ENCODE results near the gene IL12RB1.
A peak's percentile ranks its signal among the peaks of the same experiment; 100 is the strongest.

The IL12RB1 gene

GRCh38 chr19:18086590-18087138 is at the start of gene IL12RB1:
IL12RB1 (minus strand) TSS chr19:18086934; CDS start chr19:18086823, 111 bp downstream.
- peak; percentile 74 for DNase-seq (ENCODE audit: low spot score)

DNA sequence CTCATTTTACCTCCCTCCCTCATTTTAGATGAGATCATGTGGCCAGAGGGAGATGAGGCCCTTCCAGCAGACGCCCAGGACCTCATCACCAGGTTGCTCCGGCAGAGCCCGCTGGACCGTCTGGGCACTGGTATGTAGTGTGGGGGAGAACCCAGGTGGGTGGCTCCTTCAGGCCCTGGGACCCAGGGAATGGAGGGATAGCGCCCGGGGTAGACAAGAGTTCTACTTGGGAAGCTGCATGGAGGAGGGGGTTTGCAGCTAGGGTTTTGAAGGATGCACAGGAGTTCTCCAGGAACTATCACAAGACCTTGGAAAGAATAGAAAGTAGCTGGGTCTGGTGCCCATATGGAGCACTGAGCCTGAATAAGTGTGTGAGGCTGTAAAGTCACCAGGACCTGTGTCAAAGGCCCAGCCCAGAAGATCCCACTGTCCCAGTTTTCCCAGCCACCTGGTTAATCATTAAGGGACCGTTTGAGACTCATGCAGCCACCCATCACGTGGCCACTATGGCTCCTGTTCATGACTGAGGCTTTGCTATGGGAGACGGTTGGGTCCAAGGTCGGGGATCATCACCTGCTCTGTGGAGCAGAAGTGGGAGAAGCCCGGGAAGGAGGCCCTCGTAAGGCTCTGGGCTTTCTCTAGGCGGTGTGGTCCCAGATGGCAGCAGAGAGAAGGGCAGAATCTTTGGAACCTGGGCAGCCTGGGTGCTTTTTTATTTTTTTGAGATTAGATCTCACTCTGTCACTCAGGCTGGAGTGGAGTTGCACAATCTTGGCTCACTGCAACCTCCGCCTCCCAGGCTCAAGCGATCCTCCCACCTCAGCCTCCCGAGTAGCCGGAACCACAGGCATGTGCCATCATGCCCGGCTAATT is 49.2 kb upstream of the IL12RB1 start:
- DNase-seq (ENCODE audit: low spot score): no peak

DNA sequence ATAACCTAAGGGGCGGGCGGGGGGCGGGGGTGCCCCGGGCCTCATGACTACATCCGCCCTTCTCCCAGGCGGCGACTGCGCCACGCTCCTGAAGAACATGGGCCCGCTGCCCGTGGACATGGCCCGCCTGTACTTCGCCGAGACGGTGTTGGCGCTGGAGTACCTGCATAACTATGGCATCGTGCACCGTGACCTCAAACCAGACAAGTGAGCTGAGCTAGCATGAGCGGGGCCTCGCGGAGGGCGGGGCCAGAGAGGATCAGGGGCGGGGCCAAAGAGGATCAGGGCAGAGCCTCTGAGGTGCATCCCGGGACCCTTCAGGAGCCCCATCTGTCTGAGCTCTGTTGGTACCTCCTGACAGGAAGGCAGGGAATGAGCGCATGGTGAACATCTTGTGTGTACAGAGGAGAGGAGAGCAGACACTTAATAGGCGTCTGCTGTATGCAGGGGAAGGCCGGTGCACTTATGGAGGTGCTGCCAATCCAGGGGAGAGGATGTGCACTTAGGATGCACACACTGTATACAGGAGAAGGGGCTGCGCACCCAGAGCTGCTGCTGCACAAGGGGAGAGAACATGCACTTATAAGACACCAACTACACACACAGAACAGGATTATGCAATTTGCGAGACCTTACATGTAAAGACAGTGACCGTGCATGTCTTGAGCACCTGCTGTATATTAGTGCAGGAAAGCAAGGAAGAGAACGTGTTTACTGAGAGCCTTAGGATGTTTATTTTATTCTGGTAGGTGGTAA is 45.3 kb upstream of the IL12RB1 start:
- DNase-seq (ENCODE audit: low spot score): no peak

GRCh38 chr19:18130523-18131242 is 43.9 kb upstream of the IL12RB1 start:
- DNase-seq (ENCODE audit: low spot score): no peak

- no peak for DNase-seq (ENCODE audit: low spot score)
Observed at GRCh38 chr19:18128805-18129204, 42.1 kb upstream of the IL12RB1 start.

DNA sequence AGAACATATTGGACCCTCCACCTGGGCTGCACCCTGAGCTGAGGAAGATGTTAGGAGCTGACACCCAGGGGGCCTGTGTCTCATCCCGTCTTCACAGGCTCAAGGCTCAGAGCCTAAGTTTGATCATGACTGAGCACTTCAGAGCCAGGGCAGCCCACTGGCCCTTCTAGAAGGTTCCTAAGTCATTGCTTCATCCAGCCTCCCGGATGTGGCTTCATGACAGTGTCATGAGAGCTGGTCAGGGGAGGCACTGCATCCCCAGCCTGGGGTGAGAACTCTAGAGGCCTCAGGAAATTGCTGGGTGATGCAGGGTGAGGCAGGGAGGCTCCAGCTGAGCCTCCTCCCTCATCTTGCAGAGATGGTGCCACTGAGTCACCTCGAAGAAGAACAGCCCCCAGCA is 41.3 kb upstream of the IL12RB1 start:
- DNase-seq (ENCODE audit: low spot score): no peak

DNA sequence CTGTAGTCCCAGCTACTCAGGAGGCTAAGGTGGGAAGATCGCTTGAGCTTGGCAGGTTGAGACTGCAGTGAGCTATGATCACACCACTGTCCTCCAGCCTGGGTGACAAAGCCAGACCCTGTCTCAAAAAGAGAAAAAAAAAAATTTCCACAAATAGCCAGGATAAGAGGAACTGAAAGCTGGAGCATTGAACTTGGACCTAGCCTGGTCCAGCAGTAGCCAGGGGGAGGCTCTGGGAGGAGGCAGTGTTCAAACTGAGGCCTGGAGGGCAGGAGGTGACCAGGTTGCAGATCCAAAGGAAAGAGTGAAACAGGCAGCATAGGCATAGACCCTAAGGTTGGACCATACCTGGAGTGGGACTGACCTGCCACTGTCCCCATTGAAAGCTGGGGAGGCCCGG is 39.4 kb upstream of the IL12RB1 start:
- no peak for DNase-seq (ENCODE audit: low spot score)

- DNase-seq (ENCODE audit: low spot score): no peak
Observed at GRCh38 chr19:18123819-18124218, 37.1 kb upstream of the IL12RB1 start.

DNA sequence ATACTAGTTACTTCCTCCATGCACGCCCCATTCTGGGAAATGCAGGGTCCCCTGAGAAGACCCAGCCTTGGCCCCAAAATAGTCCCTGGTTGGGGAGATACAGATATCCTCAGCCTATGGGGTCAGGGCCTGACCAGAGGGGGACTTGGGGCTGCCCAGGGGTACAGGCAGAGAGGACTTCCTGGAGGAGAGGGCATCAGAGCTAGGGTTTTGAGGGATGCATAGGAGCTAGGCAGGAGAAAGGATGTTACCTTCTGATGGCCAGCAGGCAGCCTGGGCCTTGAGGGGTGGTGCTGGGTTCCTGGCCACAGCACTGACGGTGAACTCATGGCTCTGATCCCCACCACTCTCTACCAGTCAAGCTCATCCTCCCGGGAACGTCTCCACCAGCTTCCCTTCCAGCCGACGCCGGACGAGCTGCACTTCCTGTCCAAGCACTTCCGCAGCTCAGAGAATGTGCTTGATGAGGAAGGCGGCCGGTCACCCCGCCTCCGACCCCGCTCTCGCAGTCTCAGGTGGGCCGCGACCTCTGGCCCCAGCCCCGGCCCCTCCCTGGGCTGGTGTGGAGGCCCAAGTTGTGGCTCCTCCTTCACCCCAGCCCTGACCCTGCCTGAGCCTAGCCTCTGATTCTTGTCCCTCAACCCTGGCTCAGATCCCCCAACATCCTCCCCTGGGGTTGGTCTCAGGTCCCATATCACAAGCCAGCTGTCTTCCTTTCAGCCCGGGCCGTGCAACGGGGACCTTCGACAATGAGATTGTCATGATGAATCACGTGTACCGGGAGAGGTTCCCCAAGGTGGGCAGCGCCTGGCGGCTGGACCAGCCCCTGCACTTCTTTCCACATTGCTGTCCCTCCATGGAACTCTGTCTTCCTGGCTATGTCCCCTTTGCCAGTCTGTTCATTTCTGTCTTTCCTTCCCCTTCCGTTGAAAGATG is 36.4 kb upstream of the IL12RB1 start:
- no peak for DNase-seq (ENCODE audit: low spot score)

DNA sequence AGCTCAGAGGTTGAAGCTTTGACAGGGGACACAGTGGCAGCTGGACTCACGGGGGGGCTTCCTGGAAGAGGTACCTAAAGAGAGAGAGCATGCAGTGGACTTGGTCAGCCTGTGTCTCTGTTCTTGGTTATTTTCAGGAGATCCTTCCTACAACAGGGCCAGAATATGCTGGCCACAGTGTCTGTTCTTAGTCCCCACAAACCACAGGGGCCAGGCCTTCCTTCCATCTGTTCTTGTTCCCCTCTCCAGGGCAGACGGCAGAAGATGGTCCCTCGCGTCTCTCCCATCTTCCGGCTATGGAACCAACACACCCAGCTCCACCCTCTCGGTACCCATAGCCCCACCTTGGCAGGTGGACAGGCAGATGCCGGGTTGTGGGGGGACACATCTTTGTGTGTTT is 35.7 kb upstream of the IL12RB1 start:
- no peak for DNase-seq (ENCODE audit: low spot score)

DNA sequence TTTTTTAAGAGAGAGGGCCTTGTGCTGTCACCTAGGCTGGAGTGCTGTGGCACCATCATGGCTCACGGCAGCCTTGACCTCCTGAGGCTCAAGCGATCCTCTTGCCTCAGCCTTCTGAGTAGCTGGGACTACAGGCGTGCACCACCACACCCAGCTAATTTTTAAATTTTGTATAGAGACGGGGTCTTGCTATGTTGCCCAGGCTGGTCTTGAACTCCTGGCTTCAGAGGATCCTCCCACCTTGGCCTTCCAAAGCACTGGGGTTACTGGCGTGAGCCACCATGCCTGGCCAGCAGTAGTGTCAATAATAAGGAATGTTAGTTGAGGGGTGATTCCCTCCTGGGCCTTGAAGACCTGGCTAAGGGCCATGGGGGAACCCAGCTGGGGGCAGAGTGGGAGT is 34.4 kb upstream of the IL12RB1 start:
- DNase-seq (ENCODE audit: low spot score): no peak

DNA sequence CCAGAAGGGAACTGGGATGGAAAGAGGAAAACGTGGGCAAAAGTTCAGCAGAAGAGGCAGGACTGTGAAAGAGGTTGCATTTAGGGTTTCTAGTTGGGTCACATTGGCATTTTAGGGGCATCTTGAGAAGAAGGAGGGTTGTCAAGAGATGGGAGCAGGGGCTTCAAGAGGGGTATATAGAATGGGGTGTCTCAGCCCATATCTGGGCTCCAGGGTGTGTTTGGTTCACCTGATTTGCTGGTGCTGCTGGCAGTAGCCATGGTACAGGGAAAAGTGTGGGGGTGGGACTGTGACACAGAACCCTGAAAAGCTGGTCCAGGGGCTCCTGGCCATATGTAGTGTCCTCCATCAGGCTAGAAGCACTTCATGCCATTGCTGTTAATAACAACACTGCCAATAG is 33.4 kb upstream of the IL12RB1 start:
- no peak for DNase-seq (ENCODE audit: low spot score)

- no peak for DNase-seq (ENCODE audit: low spot score)
Observed at GRCh38 chr19:18119717-18120105, 33.0 kb upstream of the IL12RB1 start.

GRCh38 chr19:18119013-18119716 is 32.4 kb upstream of the IL12RB1 start:
- DNase-seq (ENCODE audit: low spot score): peak; percentile 53

GRCh38 chr19:18118420-18119012 is 31.8 kb upstream of the IL12RB1 start:
- DNase-seq (ENCODE audit: low spot score): no peak

DNA sequence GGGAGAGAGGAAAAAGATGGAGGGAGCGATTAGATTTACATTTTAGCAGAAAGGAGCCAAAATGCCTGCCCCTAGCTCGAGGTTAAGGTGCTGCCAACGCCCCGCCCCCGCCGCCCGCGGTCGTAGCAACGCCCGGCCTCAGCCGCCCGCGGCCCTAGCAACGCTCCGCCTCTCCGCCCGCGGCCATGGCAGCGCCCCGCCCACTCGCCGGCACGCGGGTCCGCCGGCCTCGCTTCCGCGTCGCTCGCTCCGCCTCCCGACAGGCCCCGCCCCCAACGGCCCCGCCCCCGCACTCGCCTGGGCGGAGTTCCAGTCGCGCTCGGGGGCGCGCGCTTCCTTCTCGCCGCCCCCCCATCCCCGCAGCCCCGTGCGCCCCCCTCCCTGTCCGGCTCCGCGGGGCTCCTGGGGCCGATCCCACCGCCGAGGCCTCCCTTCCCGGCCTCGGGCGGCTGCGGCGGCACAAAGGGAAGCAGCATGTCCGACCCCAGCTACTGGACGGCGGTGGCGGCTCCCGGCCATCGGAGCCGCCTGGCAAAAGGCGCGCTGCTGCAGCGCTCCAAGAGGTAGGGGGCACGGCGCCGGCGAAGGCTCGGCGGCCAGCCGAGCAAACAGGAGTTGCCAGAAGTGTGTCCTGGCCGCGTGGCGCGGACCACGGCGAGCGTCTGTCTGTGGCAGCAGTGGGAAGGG is 31.1 kb upstream of the IL12RB1 start:
- peak; percentile 99 for DNase-seq (ENCODE audit: low spot score)

- DNase-seq (ENCODE audit: low spot score): no peak
Observed at GRCh38 chr19:18117364-18117691, 30.6 kb upstream of the IL12RB1 start.

DNA sequence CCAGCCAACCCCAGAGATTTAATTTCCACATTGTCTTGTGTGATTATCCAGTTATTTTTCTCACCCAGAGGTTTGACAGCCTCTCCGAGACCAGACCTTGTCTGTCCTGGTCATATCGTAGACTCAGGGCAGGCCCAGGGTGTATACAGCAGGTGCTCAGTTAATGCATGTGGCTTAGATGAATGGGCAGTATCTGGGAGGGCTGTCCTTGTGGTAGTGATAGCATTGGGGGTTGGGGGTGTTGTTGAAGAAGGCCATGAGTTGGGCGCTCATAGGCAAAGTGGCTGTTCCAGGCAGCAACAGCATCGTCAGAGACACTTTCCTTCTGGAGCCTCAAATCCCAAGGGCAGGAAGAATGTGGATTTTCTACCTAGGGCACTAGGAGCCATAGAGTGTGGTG is 27.7 kb upstream of the IL12RB1 start:
- no peak for DNase-seq (ENCODE audit: low spot score)

DNA sequence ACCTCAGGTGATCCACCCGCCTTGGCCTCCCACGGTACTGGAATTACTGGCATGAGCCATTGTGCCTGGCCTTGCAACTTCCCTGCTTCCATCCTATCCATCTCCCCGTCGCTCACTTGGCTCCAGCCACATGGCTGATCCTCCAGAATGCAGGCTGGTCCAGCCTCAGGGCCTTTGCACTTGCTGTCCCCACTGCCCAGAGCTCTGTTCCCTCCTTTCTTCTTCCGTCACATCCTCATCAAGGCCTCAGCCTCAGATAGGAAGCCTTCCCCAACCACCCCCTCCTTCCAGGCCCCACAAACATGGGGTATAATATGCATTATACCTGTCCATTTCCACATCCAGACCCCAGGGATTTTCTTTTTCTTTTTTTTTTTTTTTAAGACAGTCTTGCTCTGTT is 27.1 kb upstream of the IL12RB1 start:
- DNase-seq (ENCODE audit: low spot score): no peak

DNA sequence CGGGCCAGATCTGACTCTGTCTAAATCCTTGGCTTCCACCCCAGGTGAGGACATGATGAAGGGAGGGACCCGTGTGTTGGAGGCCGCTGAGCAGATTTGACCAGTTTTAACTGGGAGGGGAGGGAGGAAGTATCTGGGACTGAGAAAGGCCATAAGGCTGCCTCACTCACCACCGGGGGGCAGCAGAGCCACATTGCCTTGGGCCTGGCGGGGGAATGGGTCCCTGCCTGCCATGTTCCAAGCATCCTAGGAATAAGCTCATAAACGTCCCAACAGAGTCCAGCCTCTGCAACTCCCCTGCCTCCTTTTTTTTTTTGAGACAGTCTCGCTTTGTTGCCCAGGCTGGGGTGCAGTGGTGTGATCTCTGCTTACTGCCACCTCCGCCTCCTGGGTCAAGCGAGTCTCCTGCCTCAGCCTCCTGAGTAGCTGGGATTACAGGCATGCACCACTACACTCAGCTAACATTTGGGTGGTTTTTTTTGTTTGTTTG is 26.3 kb upstream of the IL12RB1 start:
- DNase-seq (ENCODE audit: low spot score): peak; percentile 67
